ENCODE data around the gene ZCCHC8. TPM values are rescaled to one million over a fixed set of nuclear protein-coding genes. Genes with fewer than 3 reads are reported as not detected.
"Not testable (repeated sequence)": the region's sequence is repeated elsewhere in the genome, so short reads cannot be mapped to it uniquely, and the experiment has no call there.

Gene ZCCHC8
- total and polyA plus RNA-seq, 3 donors from 2014 or later = 25.6 to 38.3 (median 28.8) TPM

GRCh38 chr12:122486805-122487426 is 13.8 kb downstream of the ZCCHC8 start:
- no peak for DNase-seq
- no peak for TF ChIP-seq CTCF (IDR thresholded peaks at IDR 0.05)
- no peak for TF ChIP-seq POLR2A (IDR thresholded peaks at IDR 0.05)
- intact Hi-C loops (cut with DNase I; ENCODE audit: low total_unique reads) = no loop called here
- H3K27ac ChIP-seq = no peak overlapping the region
- 97 to 98% methylated on average over 7 of the region's 7 CpGs for WGBS, 2 donors
- H3K4me3 ChIP-seq = no peak overlapping the region
- H3K27me3 ChIP-seq = no peaks in the 10 kb centered on the region
- no peaks in the 10 kb centered on the region for H3K9me3 ChIP-seq
- H3K4me1 ChIP-seq = peaks cover under 1% of the 10 kb centered on the region
- H3K36me3 ChIP-seq (ENCODE audit: low read depth, missing control alignments) = no peaks in the 10 kb centered on the region

GRCh38 chr12:122486360-122486759 is 14.4 kb downstream of the ZCCHC8 start:
- H3K4me1 ChIP-seq; H3K36me3 ChIP-seq (ENCODE audit: low read depth, missing control alignments); intact Hi-C loops (cut with DNase I; ENCODE audit: low total_unique reads); H3K27ac ChIP-seq; H3K4me3 ChIP-seq; H3K27me3 ChIP-seq; DNase-seq; H3K9me3 ChIP-seq: not testable (repeated sequence)
- 93 to 98% methylated on average over 6 of the region's 6 CpGs for WGBS, 2 donors

GRCh38 chr12:122484385-122484784 is 16.3 kb downstream of the ZCCHC8 start:
- DNase-seq; H3K9me3 ChIP-seq; H3K4me3 ChIP-seq; H3K27me3 ChIP-seq; intact Hi-C loops (cut with DNase I; ENCODE audit: low total_unique reads); H3K27ac ChIP-seq; H3K36me3 ChIP-seq (ENCODE audit: low read depth, missing control alignments); H3K4me1 ChIP-seq: not testable (repeated sequence)
- WGBS, 2 donors = 100% methylated on average over 1 of the region's 1 CpG

GRCh38 chr12:122483969-122484368 is 16.8 kb downstream of the ZCCHC8 start:
- no peaks in the 10 kb centered on the region for H3K4me1 ChIP-seq
- H3K4me3 ChIP-seq = no peak overlapping the region
- no peaks in the 10 kb centered on the region for H3K9me3 ChIP-seq
- no peaks in the 10 kb centered on the region for H3K27me3 ChIP-seq
- TF ChIP-seq CTCF (IDR thresholded peaks at IDR 0.05) (no peak), POLR2A (IDR thresholded peaks at IDR 0.05) (no peak)
- no peak for DNase-seq
- intact Hi-C loops (cut with DNase I; ENCODE audit: low total_unique reads) = no loop called here
- H3K27ac ChIP-seq = no peak overlapping the region
- no peaks in the 10 kb centered on the region for H3K36me3 ChIP-seq (ENCODE audit: low read depth, missing control alignments)
- WGBS, 2 donors = 91 to 93% methylated on average over 5 of the region's 5 CpGs

GRCh38 chr12:122481861-122482260 is 18.9 kb downstream of the ZCCHC8 start:
- intact Hi-C loops (cut with DNase I; ENCODE audit: low total_unique reads) = no loop called here
- H3K27me3 ChIP-seq = no peaks in the 10 kb centered on the region
- 94% methylated on average over 6 of the region's 6 CpGs for WGBS, 2 donors
- no peak overlapping the region for H3K4me3 ChIP-seq
- DNase-seq = no peak
- no peak for TF ChIP-seq CTCF (IDR thresholded peaks at IDR 0.05)
- no peak for TF ChIP-seq POLR2A (IDR thresholded peaks at IDR 0.05)
- no peaks in the 10 kb centered on the region for H3K9me3 ChIP-seq
- no peak overlapping the region for H3K27ac ChIP-seq
- no peaks in the 10 kb centered on the region for H3K36me3 ChIP-seq (ENCODE audit: low read depth, missing control alignments)
- no peaks in the 10 kb centered on the region for H3K4me1 ChIP-seq

GRCh38 chr12:122480753-122481152 is 20.0 kb downstream of the ZCCHC8 start:
- no peak for TF ChIP-seq CTCF (IDR thresholded peaks at IDR 0.05)
- TF ChIP-seq POLR2A (IDR thresholded peaks at IDR 0.05) = no peak
- Histone ChIP-seq H3K4me1 (no peaks in the 10 kb centered on the region), H3K27me3 (no peaks in the 10 kb centered on the region), H3K36me3 (ENCODE audit: low read depth, missing control alignments) (no peaks in the 10 kb centered on the region), H3K4me3 (no peak overlapping the region), H3K9me3 (no peaks in the 10 kb centered on the region), H3K27ac (no peak overlapping the region)
- WGBS, 2 donors = 96% methylated on average over 8 of the region's 8 CpGs
- DNase-seq = no peak
- intact Hi-C loops (cut with DNase I; ENCODE audit: low total_unique reads) = no loop called here

All from testis (tissue), 3 donors.